Hematopoietic multipotent progenitor cell treated with erythropoietin and hydrocortisone succinate and interleukin-3 and kit ligand, for 17 days (in vitro differentiated cells): Measurements from ENCODE around the gene CPSF4.

ENCODE experiments used
- DNase-seq: peaks from one replicate; pipeline ENCODE4 v3.0.0-alpha.2; 2015; ENCODE audit warnings: low spot score

The CPSF4 gene

GRCh38 chr7:99449326-99449725 is 10.6 kb downstream of the CPSF4 start:
- no peak for DNase-seq

GRCh38 chr7:99451936-99452335 is 13.2 kb downstream of the CPSF4 start:
- DNase-seq, result no peak

- DNase-seq, result no peak
Measured at GRCh38 chr7:99452541-99452940, 13.8 kb downstream of the CPSF4 start.

- DNase-seq, result no peak
Measured at GRCh38 chr7:99453105-99453504, 14.4 kb downstream of the CPSF4 start.

GRCh38 chr7:99455874-99456273 is 17.1 kb downstream of the CPSF4 start:
- DNase-seq, result no peak

- DNase-seq, result no peak
Measured at GRCh38 chr7:99456288-99456687, 17.5 kb downstream of the CPSF4 start.

- no peak for DNase-seq
Measured at GRCh38 chr7:99457050-99457649, 18.4 kb downstream of the CPSF4 start.

GRCh38 chr7:99457650-99458493 is 19.1 kb downstream of the CPSF4 start:
- no peak for DNase-seq

- DNase-seq, result peak; percentile 18
Measured at GRCh38 chr7:99459087-99459486, 20.3 kb downstream of the CPSF4 start.

GRCh38 chr7:99460651-99461050 is 21.9 kb downstream of the CPSF4 start:
- no peak for DNase-seq

- no peak for DNase-seq
Measured at GRCh38 chr7:99461221-99461620, 22.5 kb downstream of the CPSF4 start.

GRCh38 chr7:99465421-99465768 is 26.7 kb downstream of the CPSF4 start:
- DNase-seq, result no peak

GRCh38 chr7:99468336-99468918 is 29.7 kb downstream of the CPSF4 start:
- no peak for DNase-seq

GRCh38 chr7:99469381-99470065 is 30.8 kb downstream of the CPSF4 start:
- DNase-seq, result no peak

GRCh38 chr7:99472561-99473314 is 34.0 kb downstream of the CPSF4 start, which contains the start of gene ZNF789:
ZNF789 (plus strand) TSS chr7:99472890; CDS start chr7:99476457, 3,567 bp downstream.
- DNase-seq, result peak; percentile 93

- no peak for DNase-seq
Measured at GRCh38 chr7:99473315-99473596, 34.5 kb downstream of the CPSF4 start.

GRCh38 chr7:99476107-99476506 is 37.4 kb downstream of the CPSF4 start:
- DNase-seq, result no peak

GRCh38 chr7:99478464-99479440 is 40.0 kb downstream of the CPSF4 start:
- no peak for DNase-seq

- DNase-seq, result no peak
Measured at GRCh38 chr7:99485094-99485493, 46.4 kb downstream of the CPSF4 start.

GRCh38 chr7:99489235-99489634 is 50.5 kb downstream of the CPSF4 start:
- DNase-seq, result no peak

- no peak for DNase-seq
Measured at GRCh38 chr7:99490878-99491277, 52.1 kb downstream of the CPSF4 start.
